Measurements from ENCODE around the gene KCNIP2.

The KCNIP2 gene

DNA sequence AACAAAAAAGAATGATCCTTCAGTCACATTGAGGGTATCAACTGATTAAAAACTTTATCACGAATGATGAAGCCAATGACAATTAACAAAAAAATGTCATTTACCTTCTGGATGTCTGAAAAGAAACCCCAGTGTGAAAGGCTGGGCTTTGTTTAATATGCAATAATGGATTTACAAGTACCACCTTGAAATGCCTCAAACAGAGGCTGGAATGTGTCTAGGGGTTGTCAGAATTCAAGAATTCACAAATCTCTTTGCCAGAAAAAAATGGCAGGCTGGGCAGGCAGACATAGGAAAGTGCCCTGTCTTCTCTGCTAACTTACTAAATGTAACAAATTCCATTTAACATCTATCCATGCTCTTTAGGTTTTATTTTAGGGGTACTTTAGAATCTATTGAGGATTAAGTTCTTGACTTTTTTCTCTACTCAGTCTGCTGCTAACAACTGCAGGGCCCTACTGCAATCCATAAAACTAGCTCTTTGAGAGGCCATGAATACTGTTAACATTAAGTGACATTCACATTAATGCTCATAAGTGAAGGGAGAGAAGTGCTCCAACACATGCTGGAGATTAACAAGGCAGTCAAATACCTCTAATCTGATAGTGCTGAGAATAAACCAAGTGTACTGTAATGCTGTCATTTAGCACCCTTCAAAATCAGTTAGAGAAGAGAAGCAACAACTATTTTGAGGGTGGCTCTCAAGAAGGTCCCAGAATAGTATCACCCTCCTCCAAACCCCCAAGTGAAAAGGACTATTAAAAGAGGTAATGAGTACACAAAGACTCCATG, 43.1 kb upstream of the KCNIP2 start:
- TF ChIP-seq, protein P1, sequence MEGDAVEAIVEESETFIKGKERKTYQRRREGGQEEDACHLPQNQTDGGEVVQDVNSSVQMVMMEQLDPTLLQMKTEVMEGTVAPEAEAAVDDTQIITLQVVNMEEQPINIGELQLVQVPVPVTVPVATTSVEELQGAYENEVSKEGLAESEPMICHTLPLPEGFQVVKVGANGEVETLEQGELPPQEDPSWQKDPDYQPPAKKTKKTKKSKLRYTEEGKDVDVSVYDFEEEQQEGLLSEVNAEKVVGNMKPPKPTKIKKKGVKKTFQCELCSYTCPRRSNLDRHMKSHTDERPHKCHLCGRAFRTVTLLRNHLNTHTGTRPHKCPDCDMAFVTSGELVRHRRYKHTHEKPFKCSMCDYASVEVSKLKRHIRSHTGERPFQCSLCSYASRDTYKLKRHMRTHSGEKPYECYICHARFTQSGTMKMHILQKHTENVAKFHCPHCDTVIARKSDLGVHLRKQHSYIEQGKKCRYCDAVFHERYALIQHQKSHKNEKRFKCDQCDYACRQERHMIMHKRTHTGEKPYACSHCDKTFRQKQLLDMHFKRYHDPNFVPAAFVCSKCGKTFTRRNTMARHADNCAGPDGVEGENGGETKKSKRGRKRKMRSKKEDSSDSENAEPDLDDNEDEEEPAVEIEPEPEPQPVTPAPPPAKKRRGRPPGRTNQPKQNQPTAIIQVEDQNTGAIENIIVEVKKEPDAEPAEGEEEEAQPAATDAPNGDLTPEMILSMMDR (IDR thresholded peaks at IDR 0.05; ENCODE audit: insufficient read depth, missing control alignments), result no peak
- DNase-seq (ENCODE audit: insufficient read length, low spot score), result no peak
- no peak for FAIRE-seq

DNA sequence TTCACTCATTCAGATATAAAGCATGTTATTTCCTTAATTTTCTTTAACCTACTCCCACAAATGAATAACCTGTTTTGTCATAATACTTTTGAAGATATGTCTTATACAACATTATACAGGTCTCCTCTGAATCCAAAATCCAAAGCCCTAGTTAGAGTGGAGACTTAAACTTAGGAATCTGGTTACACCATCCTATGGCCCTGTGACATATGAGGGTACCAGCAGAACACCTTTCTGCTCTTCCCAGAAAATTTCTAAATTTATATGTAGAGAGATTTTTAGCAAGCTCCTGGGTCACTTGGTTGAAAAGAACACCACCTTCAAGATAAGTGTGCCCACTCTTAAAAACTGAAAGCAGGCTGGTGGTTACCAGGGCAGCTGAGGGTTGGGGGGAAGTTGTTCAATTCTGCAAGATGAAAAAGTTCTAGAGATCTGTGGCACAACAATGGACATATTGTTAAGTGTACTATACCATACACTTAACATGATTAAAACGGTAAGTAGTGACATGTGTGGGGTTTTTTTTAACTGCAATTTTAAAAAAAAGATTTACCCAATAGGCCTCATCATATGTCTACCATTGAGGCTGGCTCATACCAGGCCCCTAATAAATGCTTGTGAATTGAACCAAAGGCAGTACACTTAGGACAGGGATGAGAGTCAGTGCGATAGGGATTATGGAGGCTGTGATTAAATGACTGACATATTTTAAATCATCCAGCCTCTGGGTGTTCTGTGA, 37.6 kb upstream of the KCNIP2 start:
- DNase-seq (ENCODE audit: insufficient read length, low spot score), result no peak
- TF ChIP-seq, protein P1 (IDR thresholded peaks at IDR 0.05; ENCODE audit: insufficient read depth, missing control alignments), result no peak
- FAIRE-seq, result no peak

DNA sequence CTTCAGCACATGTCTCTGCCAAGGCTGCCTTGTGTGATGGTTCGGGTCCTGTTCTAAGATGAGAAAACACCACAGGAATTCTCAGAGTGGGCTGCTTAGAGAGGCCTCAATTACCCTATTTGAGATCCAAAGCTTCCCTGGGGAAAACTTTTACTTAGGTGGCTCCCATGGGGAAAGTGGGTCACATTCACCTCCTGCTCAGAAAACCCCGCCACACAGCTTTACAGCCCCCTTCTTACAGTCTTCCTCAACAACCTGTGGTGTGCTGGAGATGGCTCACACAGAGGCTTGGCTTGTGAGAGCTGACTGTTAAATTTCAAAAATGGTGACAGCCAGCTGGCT, 36.6 kb upstream of the KCNIP2 start:
- TF ChIP-seq, protein P1 (IDR thresholded peaks at IDR 0.05; ENCODE audit: insufficient read depth, missing control alignments), result no peak
- DNase-seq (ENCODE audit: insufficient read length, low spot score), result no peak
- no peak for FAIRE-seq

DNA sequence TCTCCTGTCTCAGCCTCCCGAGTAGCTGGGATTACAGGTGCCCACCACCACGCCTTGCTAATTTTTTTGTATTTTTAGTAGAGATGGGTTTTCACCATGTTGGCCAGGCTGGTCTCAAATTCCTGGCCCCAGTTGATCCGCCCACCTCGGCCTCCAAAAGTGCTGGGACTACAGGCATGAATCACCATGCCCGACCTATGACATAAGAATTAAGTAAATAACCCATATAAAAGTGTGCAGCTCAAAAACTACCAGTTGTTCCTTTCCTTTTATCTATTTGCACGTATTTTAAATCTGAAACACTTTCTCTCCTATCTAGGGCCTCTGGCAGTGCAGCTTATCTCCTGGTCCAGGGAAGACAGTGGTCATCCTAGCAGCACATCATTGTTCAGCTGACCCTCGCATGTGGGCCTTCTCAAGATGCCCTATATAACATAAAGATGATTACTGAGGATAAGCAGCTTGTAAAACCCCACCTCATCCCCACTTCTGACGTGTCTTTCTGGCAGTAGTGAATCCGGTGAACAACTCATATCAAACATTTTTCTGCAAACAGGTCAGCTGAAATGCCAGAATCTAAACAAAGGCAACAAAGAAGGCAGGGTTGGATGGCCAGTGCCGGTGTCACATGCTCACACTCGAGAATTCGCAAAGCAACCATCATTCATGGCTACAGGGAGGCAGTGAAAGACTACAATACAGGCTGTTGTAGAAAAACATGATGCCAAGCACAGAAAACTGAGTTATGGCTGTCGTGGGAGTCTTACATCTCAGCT, 36.0 kb upstream of the KCNIP2 start:
- FAIRE-seq, result no peak
- DNase-seq (ENCODE audit: insufficient read length, low spot score), result no peak
- TF ChIP-seq, protein P1 (IDR thresholded peaks at IDR 0.05; ENCODE audit: insufficient read depth, missing control alignments), result no peak

DNA sequence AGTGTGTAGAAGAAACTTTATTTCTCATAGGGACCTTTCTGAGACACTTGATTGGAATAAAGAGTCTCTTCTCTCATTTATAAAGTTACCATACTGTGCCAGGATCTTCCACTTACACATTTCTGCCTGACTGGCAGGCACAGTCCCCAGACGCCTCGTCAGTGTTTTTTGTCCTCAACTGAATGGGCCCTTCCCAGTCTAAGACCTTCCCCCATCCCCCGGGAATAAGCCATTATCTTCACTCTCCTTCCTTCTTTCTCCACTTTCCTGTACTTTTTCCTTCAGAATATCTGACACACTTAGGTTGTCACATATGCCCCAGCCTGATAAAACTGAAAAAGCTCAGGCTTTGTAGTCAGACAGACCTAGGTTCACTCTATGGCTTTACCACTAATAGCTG, 35.3 kb upstream of the KCNIP2 start:
- no peak for DNase-seq (ENCODE audit: insufficient read length, low spot score)
- FAIRE-seq, result no peak
- TF ChIP-seq, protein P1 (IDR thresholded peaks at IDR 0.05; ENCODE audit: insufficient read depth, missing control alignments), result no peak

DNA sequence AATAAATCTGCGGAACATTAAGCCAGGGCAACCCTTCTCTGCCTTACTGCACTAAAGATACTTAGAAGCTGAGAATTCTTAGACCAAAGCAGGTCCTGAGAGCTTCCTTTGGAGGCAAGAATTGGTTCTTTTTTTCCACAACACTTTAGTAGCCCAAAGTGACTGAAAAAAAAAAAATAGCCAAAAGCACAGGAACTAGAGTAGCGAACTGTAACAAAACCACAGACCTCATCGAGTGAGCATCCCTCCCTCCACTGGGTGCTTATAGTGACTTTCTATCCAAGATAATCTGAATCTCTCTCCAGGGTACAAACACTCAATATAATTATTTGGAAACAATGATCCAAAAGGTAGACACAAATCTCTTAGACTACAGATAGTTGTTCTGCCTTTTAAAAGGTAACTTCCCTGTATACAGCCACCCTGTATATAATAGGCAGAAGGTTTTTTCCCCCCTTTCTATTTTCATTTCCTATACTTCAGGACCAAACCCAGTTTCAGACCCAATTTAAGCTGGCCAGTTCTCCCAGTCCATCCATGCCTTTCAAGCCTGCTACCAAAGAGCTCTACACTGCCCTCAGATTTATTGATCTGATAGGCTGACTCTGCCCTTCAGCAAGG, 31.6 kb upstream of the KCNIP2 start:
- no peak for FAIRE-seq
- TF ChIP-seq, protein P1 (IDR thresholded peaks at IDR 0.05; ENCODE audit: insufficient read depth, missing control alignments), result no peak

More for the DNA sequence above, 31.6 kb upstream of the KCNIP2 start:
- no peak for DNase-seq (ENCODE audit: insufficient read length, low spot score)

Measured in D721Med (cell line).